Heart left ventricle (tissue), 11 donors: ENCODE data around the gene SETBP1. TPM values are rescaled to one million over a fixed set of nuclear protein-coding genes. Genes with fewer than 3 reads are reported as not detected.

Source experiments
- microRNA-seq, 4 donors: library from miRNA; unstranded; fragments of <30 nt; microRNA quantifications; one replicate each; pipeline versions ENCODE4 to v1.2.0, GENCODE V29; 2017 to 2020
- polyA plus RNA-seq, 2 donors: library from polyadenylated mRNA; stranded (reverse); fragments of 200-250 nt; gene quantifications; one replicate each; pipeline ENCODE4 v1.2.3, GENCODE V29; 2013
- total RNA-seq, 9 donors: library from RNA; depleted of rRNA in 2 of 9; stranded (reverse); fragments of >200 nt in 2 of 9; fragmentation: NEBNext Ultra II Directional in 3 of 9; extraction: Animal tissue kit (Norgen Biotek cat#: 25700) in 3 of 9; gene quantifications; one replicate each; pipeline versions ENCODE4 v1.1.0 to v1.2.4, GENCODE V29; 2016 to 2023
- donor health status: ischemic (EF 13 %, LVEDD 7.1; RV severe dilation, severe dysfunction).
- donor health status: healthy with polysubstance abuse.
- donor health status: DM: no; HTN: yes; CAD: no.
- donor health status: DM: no; HTN: no; CAD: no.
- donor health status: ischemic (EF 25% LVEDD 5.7; RV mildly dilated, moderate dysfunction).
- donor health status: healthy.
- donor health status: DM: yes; HTN: yes; CAD: no.
- donor health status: PGD.
- donor health status: nonischemic (EF 23%, LVEDD 6.1; RV moderate dilation, normal function).

Gene SETBP1
- total and polyA plus RNA-seq, 11 donors: 1.2 to 10.6 (median 5.5) TPM

Small RNAs within 50 kb of the gene (microRNA-seq; reads per million reads assigned to microRNA genes)
- 0 reads per million in 4 donors for gene MIR4319
